B cell (primary cell): ENCODE results near the gene TFAP2E. TPM values are rescaled to one million over a fixed set of nuclear protein-coding genes. Genes with fewer than 3 reads are reported as not detected.
A peak's percentile ranks its signal among the peaks of the same experiment; 100 is the strongest.

ENCODE experiments used
- ATAC-seq: fragments of 200-7000 bp; cut with Tn5 transposase; one replicate; pipeline ENCODE4 v1.10.0; 2021; ENCODE audit warnings: low read depth, mild to moderate bottlenecking, moderate number of reproducible peaks, moderate library complexity
- CTCF ChIA-PET: fragments of 350-600 bp; sonication (Branson Sonifier 250); formaldehyde crosslinking; loops from one replicate; lab custom pipeline; 2021; ENCODE audit warnings: antibody characterized with exemption, inconsistent platforms; lab: Charles Lee
- POLR2A ChIA-PET: fragments of 350-600 bp; sonication (Branson Sonifier 250); formaldehyde crosslinking; loops from one replicate; lab custom pipeline; 2021; ENCODE audit warnings: antibody characterized with exemption; lab: Charles Lee
- DNase-seq: peaks from one replicate; pipeline ENCODE4 v3.0.0; 2013
- H2AFZ ChIP-seq: 2 replicates; pipeline ENCODE4 v1.6.1; 2012; ENCODE audit warnings: mild to moderate bottlenecking, low read depth, low read length; ENCODE audit not compliant: insufficient read depth, poor library complexity, severe bottlenecking
- H3K27ac ChIP-seq, 2 donors: 1 replicate in 1 of 2; 2 replicates in 1 of 2; pipeline ENCODE4 v1.5.1; 2012 to 2013; ENCODE audit warnings: low read length in 2 of 2, mild to moderate bottlenecking in 2 of 2, moderate library complexity in 1 of 2
- H3K27me3 ChIP-seq, 4 experiments: fragments of 200-600 bp in 1 of 4; sonication (generic) in 1 of 4; replicated peaks in 1 of 4; 1 replicate in 2 of 4; 2 replicates in 2 of 4; pipeline versions ENCODE4 v1.6.1 to v1.7.0; 2013 to 2016; ENCODE audit warnings: low read length in 3 of 4, mild to moderate bottlenecking in 2 of 4, mixed read lengths in 1 of 4, moderate library complexity in 1 of 4; ENCODE audit not compliant: insufficient read depth in 4 of 4, control insufficient read depth in 3 of 4; ENCODE audit errors: control extremely low read depth in 1 of 4
- H3K36me3 ChIP-seq, 2 experiments: replicated peaks in 1 of 2; 1 replicate in 1 of 2; 2 replicates in 1 of 2; pipeline versions ENCODE4 v1.6.1 to v1.7.1; 2013; ENCODE audit warnings: low read length in 1 of 2; ENCODE audit not compliant: insufficient read depth in 2 of 2, control insufficient read depth in 1 of 2; ENCODE audit errors: control extremely low read depth in 1 of 2, extremely low read depth in 1 of 2
- H3K4me1 ChIP-seq, 2 donors: fragments of 200-600 bp in 1 of 2; sonication (generic) in 1 of 2; 1 replicate in 1 of 2; 2 replicates in 1 of 2; pipeline versions ENCODE4 v1.5.1 to v1.6.1; 2013 to 2017; ENCODE audit warnings: low read length in 2 of 2; ENCODE audit not compliant: control insufficient read depth in 2 of 2, insufficient read depth in 2 of 2
- H3K4me2 ChIP-seq: replicated peaks from 2 replicates; pipeline ENCODE3; 2012; ENCODE audit warnings: mild to moderate bottlenecking, low read depth, low read length; ENCODE audit not compliant: poor library complexity, severe bottlenecking
- H3K4me3 ChIP-seq, 5 experiments: fragments of 200-600 bp in 1 of 5; sonication (generic) in 1 of 5; 1 replicate in 3 of 5; 2 replicates in 2 of 5; pipeline versions ENCODE4 v1.5.1 to v1.7.0; 2011 to 2016; ENCODE audit warnings: low read length in 4 of 5, mild to moderate bottlenecking in 4 of 5, low read depth in 2 of 5, control low read depth in 1 of 5, moderate library complexity in 1 of 5; ENCODE audit not compliant: insufficient read depth in 1 of 5; ENCODE audit errors: control extremely low read depth in 1 of 5, extremely low read depth in 1 of 5
- H3K79me2 ChIP-seq: fragments of 200-600 bp; sonication (generic); one replicate; pipeline ENCODE4 v1.6.0; 2016; ENCODE audit warnings: low read length; ENCODE audit not compliant: control insufficient read depth, insufficient read depth
- H3K9ac ChIP-seq: fragments of 200-600 bp; sonication (generic); 2 replicates; pipeline ENCODE4 v1.6.1; 2017; ENCODE audit warnings: mild to moderate bottlenecking, low read length, moderate library complexity
- H3K9me3 ChIP-seq, 3 donors: one replicate each; pipeline versions ENCODE4 v1.6.1 to v1.7.1; 2013; ENCODE audit warnings: low read length in 2 of 3; ENCODE audit not compliant: control insufficient read depth in 2 of 3, insufficient read depth in 1 of 3; ENCODE audit errors: control extremely low read depth in 1 of 3
- H4K20me1 ChIP-seq: 2 replicates; pipeline ENCODE4 v1.6.0; 2012; ENCODE audit warnings: mild to moderate bottlenecking, low read length; ENCODE audit not compliant: insufficient read depth, control insufficient read depth, poor library complexity, severe bottlenecking
- H3K27ac Mint-ChIP-seq: one replicate; pipeline ENCODE4 v1.8.0; 2021; ENCODE audit warnings: mixed read lengths
- H3K27me3 Mint-ChIP-seq: one replicate; pipeline ENCODE4 v1.8.0; 2021; ENCODE audit warnings: mixed read lengths
- H3K4me1 Mint-ChIP-seq: one replicate; pipeline ENCODE4 v1.8.0; 2021; ENCODE audit warnings: mixed read lengths
- H3K4me3 Mint-ChIP-seq: one replicate; pipeline ENCODE4 v1.8.0; 2021; ENCODE audit warnings: mixed read lengths
- H3K9me3 Mint-ChIP-seq: one replicate; pipeline ENCODE4 v1.8.0; 2022; ENCODE audit warnings: mixed read lengths; ENCODE audit not compliant: insufficient read depth
- EZH2 ChIP-seq: IDR thresholded peaks from 2 replicates; pipeline ENCODE4 v1.6.1; 2012; ENCODE audit warnings: borderline replicate concordance, low read depth, mild to moderate bottlenecking, moderate library complexity, low read length; ENCODE audit not compliant: insufficient read depth, poor library complexity, severe bottlenecking
- WGBS: methylation state at CpG from one replicate; pipeline ENCODE4 v1.1.5; 2013; ENCODE audit warnings: missing lambda C conversion rate; ENCODE audit not compliant: insufficient coverage; 5-methylcytosine and 5-hydroxymethylcytosine counted together
- intact Hi-C: fragments of 100-400 bp; cut with micrococcal nuclease; formaldehyde crosslinking; loops from one replicate; pipeline ENCODE4 v1.10.0; 2022
- polyA plus RNA-seq: library from polyadenylated mRNA; depleted of rRNA; stranded (reverse); fragments of >200 nt; gene quantifications from 2 replicates; pipeline ENCODE4 v1.2.3, GENCODE V29; 2012
- total RNA-seq, 2 donors: library from RNA; stranded (reverse); fragments of 120-200 nt in 1 of 2; gene quantifications; 1 replicate in 1 of 2; 2 replicates in 1 of 2; pipeline versions ENCODE4 v1.2.3 to v1.2.4, GENCODE V29; 2013 to 2022
- TF ChIP-seq, protein P1 (sequence below): fragments of 200-600 bp; IDR thresholded peaks from one replicate; pipeline ENCODE4 v1.8.0; 2022; ENCODE audit warnings: antibody characterized with exemption, mild to moderate bottlenecking

Gene TFAP2E
- total and polyA plus RNA-seq, 2 donors (not counting 1 experiment from before 2014, with no cell fraction given): 2.3 to 4.5 TPM

DNA sequence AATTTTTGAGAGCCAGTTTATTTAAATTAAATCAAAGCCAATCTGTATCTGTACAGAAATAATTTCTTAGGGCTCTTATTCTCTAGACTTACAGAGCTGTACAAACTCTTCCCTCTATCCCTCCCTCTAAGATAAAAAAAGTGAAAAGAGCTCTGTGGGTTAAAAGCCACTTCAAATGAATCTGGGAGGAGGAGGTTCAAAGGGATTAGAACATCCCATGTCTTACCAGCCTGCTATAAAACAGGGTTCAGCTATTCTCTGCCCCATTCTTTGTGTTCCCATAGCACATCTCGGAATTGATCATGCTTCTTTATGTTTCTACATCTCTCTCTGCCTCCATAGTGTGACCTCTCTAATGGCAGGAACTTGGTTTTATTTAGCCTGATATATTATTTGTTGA lies 35.3 kb upstream of the TFAP2E start:
- peaks cover 27% of the 10 kb centered on the region for H3K4me1 Mint-ChIP-seq
- Histone ChIP-seq H3K27me3 (no peaks in the 10 kb centered on the region), H3K79me2 (peaks cover 76% of the 10 kb centered on the region), H3K36me3 (peaks cover 2 to 3% of the 10 kb centered on the region in 2 experiments), H2AFZ (no peak overlapping the region), H3K27ac (no peak overlapping the region), H3K9ac (no peak overlapping the region), H3K4me2 (no peak overlapping the region), H4K20me1 (peaks cover 8% of the 10 kb centered on the region), H3K4me3 (no peak overlapping the region), H3K4me1 (peaks cover 14 to 18% of the 10 kb centered on the region in 2 donors), H3K9me3 (no peaks in the 10 kb centered on the region)
- no peaks in the 10 kb centered on the region for H3K9me3 Mint-ChIP-seq
- H3K27me3 Mint-ChIP-seq: no peaks in the 10 kb centered on the region
- whole genome bisulfite sequencing: no CpG with 5 or more reads among the region's 1 CpG
- no peak overlapping the region for H3K27ac Mint-ChIP-seq
- ATAC-seq: no peak
- CTCF ChIA-PET: interaction anchor here (0.6 to 2.3 kb wide), 3 partner anchors 14 to 175 kb away, joined by 3 to 7 read pairs (median 3); no protein-coding TSS in a partner anchor
- no peak overlapping the region for H3K4me3 Mint-ChIP-seq
- DNase-seq: no peak
- POLR2A ChIA-PET: no interaction called here
- TF ChIP-seq, protein P1, sequence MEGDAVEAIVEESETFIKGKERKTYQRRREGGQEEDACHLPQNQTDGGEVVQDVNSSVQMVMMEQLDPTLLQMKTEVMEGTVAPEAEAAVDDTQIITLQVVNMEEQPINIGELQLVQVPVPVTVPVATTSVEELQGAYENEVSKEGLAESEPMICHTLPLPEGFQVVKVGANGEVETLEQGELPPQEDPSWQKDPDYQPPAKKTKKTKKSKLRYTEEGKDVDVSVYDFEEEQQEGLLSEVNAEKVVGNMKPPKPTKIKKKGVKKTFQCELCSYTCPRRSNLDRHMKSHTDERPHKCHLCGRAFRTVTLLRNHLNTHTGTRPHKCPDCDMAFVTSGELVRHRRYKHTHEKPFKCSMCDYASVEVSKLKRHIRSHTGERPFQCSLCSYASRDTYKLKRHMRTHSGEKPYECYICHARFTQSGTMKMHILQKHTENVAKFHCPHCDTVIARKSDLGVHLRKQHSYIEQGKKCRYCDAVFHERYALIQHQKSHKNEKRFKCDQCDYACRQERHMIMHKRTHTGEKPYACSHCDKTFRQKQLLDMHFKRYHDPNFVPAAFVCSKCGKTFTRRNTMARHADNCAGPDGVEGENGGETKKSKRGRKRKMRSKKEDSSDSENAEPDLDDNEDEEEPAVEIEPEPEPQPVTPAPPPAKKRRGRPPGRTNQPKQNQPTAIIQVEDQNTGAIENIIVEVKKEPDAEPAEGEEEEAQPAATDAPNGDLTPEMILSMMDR: no peak
- no peak for TF ChIP-seq EZH2
- intact Hi-C loops: no loop called here

DNA sequence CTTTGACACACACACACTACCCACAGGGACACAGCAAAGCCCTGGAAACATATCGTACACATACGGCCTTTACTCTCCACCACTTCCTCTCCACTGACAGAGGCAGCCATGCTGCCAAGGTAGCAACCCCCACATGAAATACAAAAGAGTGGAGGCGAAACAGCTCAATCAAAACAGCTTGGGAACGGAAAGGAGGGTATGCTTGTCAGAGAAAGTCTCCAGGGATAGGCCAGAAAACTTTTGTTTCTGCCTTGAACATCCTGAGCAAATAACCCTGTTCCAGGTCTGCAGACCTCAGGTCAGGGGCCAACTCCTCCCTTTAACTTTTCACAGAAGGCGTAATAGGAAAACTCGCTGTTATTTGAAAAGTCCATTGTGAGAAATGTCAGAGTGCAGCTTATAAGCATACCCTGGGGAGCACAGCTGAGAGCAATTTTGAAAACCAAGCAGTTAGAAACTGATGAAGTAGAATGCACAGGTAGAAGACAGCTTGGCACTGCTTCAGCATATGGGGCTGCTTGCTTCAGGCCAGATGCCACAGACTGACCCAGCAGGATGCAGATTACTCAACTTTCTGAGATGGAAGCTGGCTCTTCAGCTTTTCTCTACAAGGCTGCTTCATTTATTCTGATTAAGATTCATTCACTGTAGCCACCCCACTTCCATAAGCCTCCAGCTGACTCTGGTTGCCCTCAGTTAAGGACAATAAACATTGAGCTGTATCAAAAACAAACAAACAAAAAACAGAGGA lies 33.9 kb upstream of the TFAP2E start:
- peaks cover 31% of the 10 kb centered on the region for H3K4me1 Mint-ChIP-seq
- no peak overlapping the region for H3K9ac ChIP-seq
- 68% methylated on average over 3 of the region's 6 CpGs for WGBS
- H3K27ac ChIP-seq: peak overlapping the region; percentile 35 to 66
- H3K36me3 ChIP-seq: peaks cover 3 to 10% of the 10 kb centered on the region in 2 experiments
- H3K79me2 ChIP-seq: peaks cover 86% of the 10 kb centered on the region
- TF ChIP-seq EZH2: no peak
- TF ChIP-seq, protein P1: no peak
- CTCF ChIA-PET: interaction anchor here (2.3 kb wide), 1 partner anchor 88 kb away, joined by 7 read pairs; no protein-coding TSS in a partner anchor
- peaks cover 14 to 18% of the 10 kb centered on the region in 2 donors for H3K4me1 ChIP-seq
- peak overlapping the region; percentile 38 for H2AFZ ChIP-seq
- POLR2A ChIA-PET: no interaction called here
- no peaks in the 10 kb centered on the region for H3K9me3 Mint-ChIP-seq
- H3K9me3 ChIP-seq: no peaks in the 10 kb centered on the region
- DNase-seq (peak; percentile 15), ATAC-seq (no peak)
- H3K4me2 ChIP-seq: peak overlapping the region; percentile 10
- no peaks in the 10 kb centered on the region for H3K27me3 ChIP-seq
- H4K20me1 ChIP-seq: peaks cover 10% of the 10 kb centered on the region
- H3K4me3 Mint-ChIP-seq: peak overlapping the region; percentile 66
- intact Hi-C loops: no loop called here
- H3K4me3 ChIP-seq: no peak overlapping the region
- H3K27ac Mint-ChIP-seq: peak overlapping the region; percentile 78
- no peaks in the 10 kb centered on the region for H3K27me3 Mint-ChIP-seq
